ENCODE results near the gene KCTD13.
"Not testable (repeated sequence)": the region's sequence is repeated elsewhere in the genome, so short reads cannot be mapped to it uniquely, and the experiment has no call there.

Gene KCTD13

DNA sequence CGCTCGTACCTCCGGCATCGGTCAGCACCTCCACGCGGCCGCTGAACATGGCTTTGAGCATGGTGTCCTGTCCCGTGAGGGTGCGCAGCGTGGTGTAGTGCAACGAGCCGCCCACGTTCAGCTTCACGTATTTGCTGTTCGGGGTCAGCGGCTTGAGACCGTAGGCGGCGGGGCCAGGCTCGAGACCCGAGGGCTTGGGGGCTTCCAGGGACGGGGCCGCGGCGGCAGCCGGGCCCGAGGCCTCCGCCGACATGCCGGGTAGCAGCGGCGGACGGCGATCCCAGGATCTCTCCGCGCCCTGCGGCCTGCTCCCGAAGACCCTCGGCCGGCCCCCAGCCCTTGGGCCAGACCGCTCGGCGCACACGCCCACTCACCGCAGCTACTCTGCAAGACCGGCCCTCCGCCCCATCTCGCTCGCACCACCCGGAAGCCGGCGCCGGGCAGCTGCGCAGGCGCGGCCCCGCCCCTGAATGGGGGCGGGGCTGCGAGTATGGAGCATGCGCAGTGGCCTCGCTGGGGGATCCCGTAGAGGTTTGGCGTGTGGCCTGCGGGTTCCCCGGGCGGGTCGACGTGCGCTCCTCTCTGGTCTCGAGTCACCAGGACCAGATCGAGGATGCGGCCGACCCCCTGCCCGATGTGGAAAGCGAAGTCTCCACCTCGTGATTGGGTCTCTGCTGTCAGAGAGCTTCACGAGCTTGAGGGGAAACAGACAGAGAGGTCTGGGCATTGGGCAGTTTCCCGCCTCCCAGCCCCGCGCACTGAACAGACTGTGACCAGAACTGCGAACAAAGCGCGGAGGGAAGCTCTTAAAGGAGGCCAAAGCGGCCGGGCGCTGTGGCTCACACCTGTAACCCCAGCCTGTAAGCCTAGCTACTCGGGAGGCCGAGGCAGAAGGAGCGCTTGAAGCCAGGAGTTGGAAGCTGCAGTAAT lies at the start of gene KCTD13:
KCTD13 (minus strand) TSS at position 446 of the 930 bp plus-strand sequence; CDS start at position 253, 193 bp downstream.
- DNase-seq (ENCODE audit: low spot score): peak; percentile 78

- DNase-seq (ENCODE audit: low spot score): no peak
Observed at GRCh38 chr16:29975134-29975538, 49.1 kb upstream of the KCTD13 start.

GRCh38 chr16:29974291-29975133 lies 48.5 kb upstream of the KCTD13 start:
- DNase-seq (ENCODE audit: low spot score): no peak

GRCh38 chr16:29973384-29974246 lies 47.6 kb upstream of the KCTD13 start, which contains the start of gene TAOK2:
TAOK2 (plus strand) TSS chr16:29973868; CDS start chr16:29977773, 3,905 bp downstream.
- peak; percentile 98 for DNase-seq (ENCODE audit: low spot score)

DNA sequence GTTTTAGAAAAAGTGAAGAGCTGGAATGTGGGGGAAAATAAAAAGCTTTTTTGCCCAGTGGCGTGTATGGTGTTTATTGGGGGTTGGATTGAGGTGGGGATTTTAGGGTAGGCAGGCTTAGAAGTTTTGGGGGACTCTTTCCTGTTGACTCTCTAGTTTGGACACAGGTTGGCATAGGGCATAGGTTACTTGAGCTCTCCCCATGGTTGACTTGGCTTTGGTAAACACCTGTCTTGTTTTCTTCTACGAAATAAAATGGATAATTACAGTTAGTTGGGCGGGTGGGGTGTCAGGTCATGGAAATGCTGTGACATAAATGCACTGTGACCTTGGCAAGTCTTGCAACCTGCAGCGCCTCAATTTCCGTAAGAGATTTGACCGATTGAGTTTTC lies 47.0 kb upstream of the KCTD13 start:
- DNase-seq (ENCODE audit: low spot score): no peak

- no peak for DNase-seq (ENCODE audit: low spot score)
Observed at GRCh38 chr16:29972500-29972899, 46.5 kb upstream of the KCTD13 start.

GRCh38 chr16:29971304-29971703 lies 45.3 kb upstream of the KCTD13 start:
- DNase-seq (ENCODE audit: low spot score): no peak

DNA sequence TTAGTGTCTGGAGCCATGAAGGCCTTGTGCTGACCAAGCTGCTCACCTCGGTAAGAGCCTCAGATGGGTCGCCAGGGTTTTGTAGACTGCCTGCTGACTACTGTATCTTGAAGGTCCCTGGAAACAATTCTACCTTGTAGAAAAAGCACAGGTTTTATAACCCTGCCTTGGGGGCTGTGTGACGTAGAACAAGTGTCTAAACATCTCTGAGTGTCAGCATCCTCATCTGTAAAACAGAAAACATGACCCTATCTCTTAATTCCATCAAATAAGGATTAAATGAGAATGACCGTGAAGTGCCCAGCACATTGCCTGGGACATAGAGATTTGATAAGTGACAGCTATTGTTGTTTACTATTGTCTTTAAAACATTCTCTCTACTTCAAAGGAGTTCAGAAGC lies 42.2 kb upstream of the KCTD13 start:
- no peak for DNase-seq (ENCODE audit: low spot score)

- no peak for DNase-seq (ENCODE audit: low spot score)
Observed at GRCh38 chr16:29963021-29963743, 37.2 kb upstream of the KCTD13 start.

DNA sequence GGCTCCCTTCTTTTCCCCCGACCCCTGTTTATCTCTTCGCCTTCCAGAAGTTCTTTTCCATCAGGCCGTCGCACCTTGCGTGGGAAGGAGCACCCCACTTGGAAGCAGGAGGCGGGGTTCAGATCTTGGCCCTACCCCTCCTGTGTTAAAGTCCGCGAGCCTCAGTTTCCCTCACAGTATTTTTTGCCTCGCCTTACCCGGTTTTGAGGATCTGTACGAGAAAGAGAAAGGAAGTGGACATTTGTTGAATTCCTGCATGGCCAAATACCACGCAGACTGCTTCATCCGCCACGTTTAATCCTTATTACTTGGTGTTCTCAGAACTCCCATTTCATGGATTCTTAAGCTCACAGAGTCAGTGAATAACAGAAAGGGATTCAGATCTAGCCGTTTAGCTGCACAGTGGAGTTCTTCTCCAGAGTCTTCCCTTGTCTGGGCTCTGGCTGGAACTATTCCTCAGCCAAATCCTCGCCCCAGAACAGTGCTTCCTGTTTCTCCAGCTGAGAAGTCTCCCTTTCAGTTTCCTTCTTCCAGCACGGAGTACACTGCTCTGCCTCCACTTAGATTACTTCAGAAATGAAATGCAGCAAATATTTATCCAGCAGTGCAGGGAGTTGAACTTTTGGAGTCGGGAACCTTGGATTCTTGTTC lies 36.4 kb upstream of the KCTD13 start:
- DNase-seq (ENCODE audit: low spot score): no peak

DNA sequence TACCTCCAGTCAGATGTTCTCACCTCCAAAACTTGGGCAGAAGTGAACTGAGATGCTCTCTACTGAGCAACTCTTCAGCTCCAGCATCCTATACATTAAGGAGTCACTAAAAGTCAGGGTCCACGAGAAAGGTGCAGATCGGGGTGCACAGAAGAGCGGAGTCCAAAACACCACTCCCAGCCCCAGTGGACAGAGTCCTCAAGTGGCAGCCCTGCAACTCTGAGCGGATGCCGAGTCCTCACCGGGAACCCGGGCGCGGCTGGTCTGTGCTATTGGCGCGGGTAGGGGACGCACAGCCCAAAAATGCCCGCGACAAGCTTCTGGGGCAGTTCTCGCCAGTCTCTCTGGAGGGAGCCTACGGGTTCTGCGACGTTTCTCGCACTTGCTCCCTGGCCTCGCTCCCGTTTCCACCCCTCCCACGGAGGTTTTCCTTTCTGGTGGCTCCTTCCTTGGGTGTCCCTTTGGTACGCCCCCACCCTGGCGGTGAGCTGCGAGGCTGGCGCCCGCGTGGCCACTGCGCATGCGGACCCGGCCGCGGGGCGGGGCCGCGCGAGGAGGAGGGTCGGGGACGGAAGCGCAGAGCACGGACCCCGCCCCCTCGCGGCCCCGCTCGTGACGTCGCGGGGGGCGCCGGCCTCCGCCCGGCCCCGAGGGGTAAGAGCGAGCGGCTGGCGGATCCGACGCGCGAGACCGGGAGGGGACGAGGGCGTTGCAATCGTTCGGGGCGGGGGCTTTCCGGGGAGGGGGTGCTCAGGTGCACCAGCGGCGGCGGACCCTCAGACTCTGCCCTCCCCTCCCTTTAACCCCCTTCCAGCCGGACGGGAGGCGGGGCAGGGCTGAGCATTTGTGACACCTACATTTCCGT lies 35.7 kb upstream of the KCTD13 start, which contains the start of gene TMEM219:
TMEM219 (plus strand) TSS at position 601 of the 865 bp plus-strand sequence. CDS start 1,065 bp downstream, outside the sequence.
- peak; percentile 78 for DNase-seq (ENCODE audit: low spot score)

- DNase-seq (ENCODE audit: low spot score): no peak
Observed at GRCh38 chr16:29961127-29961478, 35.1 kb upstream of the KCTD13 start.

GRCh38 chr16:29959821-29960220 lies 33.8 kb upstream of the KCTD13 start:
- not testable (repeated sequence) for DNase-seq (ENCODE audit: low spot score)

DNA sequence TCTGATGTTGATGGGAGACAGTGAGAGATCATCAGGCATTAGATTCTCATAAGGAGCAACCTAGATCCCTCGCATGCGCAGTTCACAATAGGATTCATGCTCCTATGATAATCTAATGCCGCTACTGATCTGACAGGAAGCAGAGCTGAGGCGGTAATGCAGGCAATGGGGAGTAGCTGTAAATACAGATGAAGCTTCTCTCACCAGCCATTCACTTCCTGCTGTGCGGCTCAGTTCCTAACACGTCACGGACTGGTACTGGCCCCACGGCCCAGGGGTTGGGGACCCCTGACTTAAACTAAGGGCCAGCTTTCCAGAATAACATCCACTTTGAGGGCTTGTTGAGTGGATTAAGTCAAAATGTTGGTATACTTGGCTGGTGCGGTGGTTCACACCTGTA lies 33.3 kb upstream of the KCTD13 start:
- DNase-seq (ENCODE audit: low spot score): no peak

DNA sequence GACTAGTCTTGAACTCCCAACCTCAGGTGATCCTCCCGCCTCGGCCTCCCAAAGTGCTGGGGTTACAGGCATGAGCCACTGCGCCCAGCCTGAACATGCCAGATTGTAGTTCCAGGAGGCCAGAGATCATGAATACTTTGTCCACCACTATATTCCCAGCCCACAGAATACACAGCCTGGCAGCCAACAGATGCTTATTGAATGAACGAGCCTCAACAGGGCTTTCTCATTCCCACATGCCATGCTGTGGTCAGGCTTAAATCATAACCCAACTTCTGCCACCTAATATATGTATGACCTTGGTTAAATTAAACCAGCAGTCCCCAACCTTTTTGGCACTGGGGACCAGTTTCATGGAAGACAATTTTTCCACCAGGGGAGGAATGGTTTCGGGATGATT lies 32.7 kb upstream of the KCTD13 start:
- DNase-seq (ENCODE audit: low spot score): no peak

DNA sequence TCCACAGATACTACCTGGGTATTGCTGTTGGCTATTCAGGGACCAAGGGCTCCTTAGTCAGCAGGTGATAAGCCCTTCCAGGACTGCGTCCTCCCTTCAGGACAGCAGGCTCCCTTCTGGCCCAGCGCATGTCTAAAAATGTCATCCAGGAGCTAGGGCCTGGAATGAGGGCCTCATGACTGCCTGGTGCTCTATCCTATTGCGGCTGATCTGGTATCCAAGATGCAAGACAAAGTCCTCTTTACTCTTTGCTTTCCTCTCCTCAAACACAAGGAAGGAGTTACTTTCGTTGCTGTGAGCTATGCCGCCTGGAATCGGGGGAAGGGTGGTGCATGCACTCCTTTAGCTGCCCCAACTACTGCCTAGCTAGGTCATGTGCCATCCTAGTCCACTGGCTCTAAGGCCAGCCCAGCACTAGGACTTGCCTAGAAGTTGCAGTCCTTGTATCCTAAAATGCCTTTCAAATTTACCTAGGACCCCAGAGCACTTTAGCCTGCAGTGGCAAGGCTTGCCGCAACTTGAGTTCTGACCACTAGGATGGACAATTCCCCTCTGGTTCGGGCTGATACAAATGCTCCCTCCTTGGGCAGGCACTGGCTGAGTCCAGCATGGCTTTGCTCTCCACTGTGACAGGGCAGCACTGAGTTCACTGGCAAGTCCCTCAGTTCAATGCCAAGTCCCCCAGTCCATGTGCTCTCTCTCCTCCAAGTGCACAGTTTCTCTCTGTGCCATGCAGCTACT lies 25.8 kb upstream of the KCTD13 start:
- DNase-seq (ENCODE audit: low spot score): no peak

- DNase-seq (ENCODE audit: low spot score): no peak
Observed at GRCh38 chr16:29950806-29951461, 24.9 kb upstream of the KCTD13 start.

- DNase-seq (ENCODE audit: low spot score): no peak
Observed at GRCh38 chr16:29947897-29948296, 21.9 kb upstream of the KCTD13 start.

Measured in SW480 (cell line).